GM21423 (cell line): ENCODE data around the gene GNAL.

Experiments used
- ATAC-seq: cut with Tn5 transposase; IDR thresholded peaks from one replicate; pipeline ENCODE4 v1.9.1; 2021; ENCODE audit warnings: mild to moderate bottlenecking, moderate library complexity; ENCODE audit not compliant: unreplicated experiment

GNAL gene

GRCh38 chr18:11760498-11761167, 71.6 kb downstream of the GNAL start:
- ATAC-seq = no peak

GRCh38 chr18:11761553-11761952, 72.5 kb downstream of the GNAL start:
- no peak for ATAC-seq

- ATAC-seq = no peak
Observed at GRCh38 chr18:11762429-11762828, 73.4 kb downstream of the GNAL start.

- no peak for ATAC-seq
Observed at GRCh38 chr18:11767329-11767728, 78.3 kb downstream of the GNAL start.

GRCh38 chr18:11767935-11768334, 78.9 kb downstream of the GNAL start:
- ATAC-seq = no peak

- ATAC-seq = no peak
Observed at GRCh38 chr18:11775436-11776174, 86.5 kb downstream of the GNAL start.

GRCh38 chr18:11780042-11780441, 91.0 kb downstream of the GNAL start:
- no peak for ATAC-seq

- ATAC-seq = no peak
Observed at GRCh38 chr18:11783716-11784331, 94.8 kb downstream of the GNAL start.

- ATAC-seq = no peak
Observed at GRCh38 chr18:11784674-11785304, 95.7 kb downstream of the GNAL start.

GRCh38 chr18:11785444-11786055, 96.5 kb downstream of the GNAL start:
- ATAC-seq = no peak

GRCh38 chr18:11789716-11790510, 100.8 kb downstream of the GNAL start:
- ATAC-seq = no peak

- ATAC-seq = no peak
Observed at GRCh38 chr18:11791131-11791530, 102.1 kb downstream of the GNAL start.

- no peak for ATAC-seq
Observed at GRCh38 chr18:11792632-11793031, 103.6 kb downstream of the GNAL start.

GRCh38 chr18:11794195-11794594, 105.1 kb downstream of the GNAL start:
- ATAC-seq = no peak

- no peak for ATAC-seq
Observed at GRCh38 chr18:11795916-11796315, 106.9 kb downstream of the GNAL start.

- no peak for ATAC-seq
Observed at GRCh38 chr18:11798271-11798670, 109.2 kb downstream of the GNAL start.

- ATAC-seq = no peak
Observed at GRCh38 chr18:11799066-11799465, 110.0 kb downstream of the GNAL start.

GRCh38 chr18:11800566-11801334, 111.7 kb downstream of the GNAL start:
- no peak for ATAC-seq

- ATAC-seq = no peak
Observed at GRCh38 chr18:11801573-11801972, 112.5 kb downstream of the GNAL start.

- no peak for ATAC-seq
Observed at GRCh38 chr18:11802158-11802557, 113.1 kb downstream of the GNAL start.
